GM23248 (cell line): Measurements from ENCODE around the gene RASL11B. TPM values are rescaled to one million over a fixed set of nuclear protein-coding genes. Genes with fewer than 3 reads are reported as not detected.

Source experiments
- DNase-seq: peaks from one replicate; pipeline ENCODE4 v3.0.0-alpha.2; 2015
- H2AFZ ChIP-seq: fragments of 200-600 bp; sonication (generic); 2 replicates; pipeline ENCODE4 v1.6.1; 2016; ENCODE audit warnings: antibody characterized with exemption
- H3F3A ChIP-seq: fragments of 200-600 bp; sonication (generic); 2 replicates; pipeline ENCODE4 v1.6.1; 2016; ENCODE audit warnings: mild to moderate bottlenecking, antibody characterized with exemption, mixed run types; ENCODE audit not compliant: insufficient read depth
- H3K27ac ChIP-seq: fragments of 200-600 bp; sonication (generic); 2 replicates; pipeline ENCODE4 v1.5.1; 2016; ENCODE audit warnings: mild to moderate bottlenecking
- H3K27me3 ChIP-seq: fragments of 200-600 bp; sonication (generic); replicated peaks from 2 replicates; pipeline ENCODE4 v1.6.1; 2016; ENCODE audit warnings: mild to moderate bottlenecking; ENCODE audit not compliant: insufficient read depth
- H3K36me3 ChIP-seq: fragments of 200-600 bp; sonication (generic); 2 replicates; pipeline ENCODE4 v1.6.1; 2016; ENCODE audit warnings: low read depth, mild to moderate bottlenecking
- H3K4me1 ChIP-seq: fragments of 200-600 bp; sonication (generic); 2 replicates; pipeline ENCODE4 v1.6.1; 2016; ENCODE audit warnings: mild to moderate bottlenecking; ENCODE audit not compliant: insufficient read depth
- H3K4me2 ChIP-seq: fragments of 200-600 bp; sonication (generic); one replicate; pipeline ENCODE4 v1.6.1; 2016; ENCODE audit warnings: mild to moderate bottlenecking; ENCODE audit not compliant: unreplicated experiment
- H3K4me3 ChIP-seq: fragments of 200-600 bp; sonication (generic); 2 replicates; pipeline ENCODE4 v1.5.1; 2016; ENCODE audit warnings: mild to moderate bottlenecking
- H3K79me2 ChIP-seq: fragments of 200-600 bp; sonication (generic); 2 replicates; pipeline ENCODE4 v1.6.1; 2016; ENCODE audit warnings: mild to moderate bottlenecking; ENCODE audit not compliant: insufficient read depth
- H3K9ac ChIP-seq: fragments of 200-600 bp; sonication (generic); 2 replicates; pipeline ENCODE4 v1.6.1; 2016; ENCODE audit warnings: mild to moderate bottlenecking
- H3K9me2 ChIP-seq: fragments of 200-600 bp; sonication (generic); 2 replicates; pipeline ENCODE4 v1.6.1; 2016; ENCODE audit warnings: mixed run types, mild to moderate bottlenecking, moderate library complexity; ENCODE audit not compliant: insufficient read depth
- H3K9me3 ChIP-seq: fragments of 200-600 bp; sonication (generic); one replicate; pipeline ENCODE4 v1.6.1; 2017; ENCODE audit warnings: low read depth
- H4K20me1 ChIP-seq: fragments of 200-600 bp; sonication (generic); 2 replicates; pipeline ENCODE4 v1.6.0; 2016; ENCODE audit not compliant: insufficient read depth
- EZH2 ChIP-seq: fragments of 200-600 bp; sonication (generic); IDR thresholded peaks from 2 replicates; pipeline ENCODE4 v1.6.1; 2018; ENCODE audit warnings: antibody characterized with exemption, mild to moderate bottlenecking; ENCODE audit not compliant: insufficient read depth, poor library complexity, severe bottlenecking
- EZH2phosphoT487 ChIP-seq: fragments of 200-600 bp; sonication (generic); IDR thresholded peaks from 2 replicates; pipeline ENCODE4 v1.6.1; 2018; ENCODE audit warnings: antibody characterized with exemption, moderate library complexity, mild to moderate bottlenecking, low read depth; ENCODE audit not compliant: insufficient read depth
- WGBS, 2 experiments: methylation state at CpG; one replicate each; pipeline ENCODE4 v1.1.6; 2015 to 2017; ENCODE audit warnings: low lambda C conversion rate in 2 of 2, low coverage in 1 of 2; ENCODE audit errors: missing lambda C conversion rate in 2 of 2; 5-methylcytosine and 5-hydroxymethylcytosine counted together
- in situ Hi-C: fragments of 300-500 bp; cut with MboI; formaldehyde crosslinking; loops from 2 replicates; pipeline ENCODE4 v1.15.0; 2020
- polyA plus RNA-seq: library from polyadenylated mRNA; unstranded; fragments of >200 nt; fragmentation: Nextera tagmentation; extraction: Ambion mirVana; gene quantifications from 2 replicates; pipeline ENCODE4 v1.2.1, GENCODE V29; 2016
- total RNA-seq: library from RNA; depleted of rRNA; stranded (reverse); fragments of >200 nt; shearing (Covaris generic); gene quantifications from 2 replicates; pipeline ENCODE4 v1.2.3, GENCODE V29; 2014

The RASL11B gene
- total and polyA plus RNA-seq, 2 experiments from 2014 or later, result 0.11 TPM; not detected in 1

DNA sequence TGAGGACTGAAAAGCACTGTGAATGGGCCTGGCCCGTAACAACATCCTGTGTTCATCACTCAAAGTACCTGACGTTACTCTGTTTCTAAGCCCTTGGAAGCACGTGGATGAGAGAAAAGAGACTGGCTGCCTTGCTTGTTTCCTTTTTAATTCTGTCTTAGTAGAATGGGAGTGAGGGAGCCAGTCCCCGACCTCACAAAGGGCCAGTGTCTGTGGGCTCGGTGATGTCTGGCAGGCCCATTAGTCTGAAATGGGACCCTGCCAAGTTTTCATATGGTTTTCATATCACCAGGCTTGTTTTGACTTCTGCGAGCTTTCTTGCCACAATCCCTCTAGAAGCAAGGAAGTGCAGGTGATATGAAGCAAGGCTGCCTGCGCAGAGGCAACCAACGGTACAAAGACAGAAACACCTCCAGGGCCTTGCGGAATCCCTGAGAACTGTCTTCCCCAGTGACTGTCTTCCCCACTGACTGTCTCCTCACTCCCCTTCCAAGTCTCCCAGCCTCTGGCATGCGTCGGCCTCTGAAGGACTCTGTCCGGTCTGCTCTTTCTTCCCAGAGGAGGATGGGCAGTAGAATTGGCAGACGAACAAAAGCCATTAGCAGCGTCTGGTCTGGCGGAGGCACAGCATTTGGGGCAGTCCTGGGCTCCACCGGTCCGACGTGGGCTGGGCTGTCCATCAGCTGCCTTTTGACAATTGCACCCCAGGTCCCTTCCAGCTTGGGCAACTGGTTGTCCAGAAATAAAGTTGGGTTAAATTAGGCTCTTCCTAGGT, 20.2 kb upstream of the RASL11B start:
- no peak overlapping the region for H3K27ac ChIP-seq
- in situ Hi-C loops, result no loop called here
- no peak for DNase-seq

DNA sequence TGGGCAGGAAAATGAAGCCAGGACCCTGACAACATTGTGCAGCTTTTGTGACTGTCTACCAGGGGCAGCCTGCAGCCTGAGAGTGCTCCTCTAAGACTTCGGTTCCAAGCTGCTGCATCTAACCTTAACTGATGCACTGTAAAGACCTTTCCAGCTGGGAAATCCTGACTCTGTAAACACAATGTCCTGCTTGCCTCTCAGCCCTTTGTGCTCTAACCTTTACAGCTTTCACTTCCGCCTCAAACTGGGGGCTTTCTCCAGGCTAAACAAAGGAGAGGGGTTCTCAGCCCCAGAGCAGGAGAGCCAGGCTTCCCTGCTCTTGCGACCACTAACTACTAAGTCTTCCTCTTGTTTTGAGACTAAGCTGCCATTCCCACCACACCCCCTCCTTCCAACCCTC, 19.3 kb upstream of the RASL11B start:
- Histone ChIP-seq H3K4me1 (peaks cover 14% of the 10 kb centered on the region), H3K27me3 (no peaks in the 10 kb centered on the region), H3K79me2 (no peaks in the 10 kb centered on the region), H4K20me1 (no peaks in the 10 kb centered on the region), H3K27ac (no peak overlapping the region), H2AFZ (no peak overlapping the region), H3K9ac (no peak overlapping the region), H3K4me2 (no peak overlapping the region), H3F3A (0 out of 2 replicates have a peak, but pooled peaks cover 5% of the 10 kb centered on the region), H3K9me3 (no peaks in the 10 kb centered on the region), H3K36me3 (no peaks in the 10 kb centered on the region), H3K4me3 (no peak overlapping the region), H3K9me2 (no peaks in the 10 kb centered on the region)
- WGBS, 2 experiments, result 94 to 96% methylated on average over 3 of the region's 3 CpGs
- DNase-seq, result no peak
- TF ChIP-seq EZH2phosphoT487 (no peak), EZH2 (no peak)
- in situ Hi-C loops, result no loop called here

More for the DNA sequence above, 20.2 kb upstream of the RASL11B start:
- H3K4me2 ChIP-seq, result no peak overlapping the region
- H4K20me1 ChIP-seq, result no peaks in the 10 kb centered on the region
- H3K27me3 ChIP-seq, result no peaks in the 10 kb centered on the region
- peaks cover 23% of the 10 kb centered on the region for H3K4me1 ChIP-seq
- H3K4me3 ChIP-seq, result no peak overlapping the region
- no peak overlapping the region for H3K9ac ChIP-seq
- peaks cover 14% of the 10 kb centered on the region for H3F3A ChIP-seq
- 80% methylated on average over 18 of the region's 18 CpGs for WGBS, 2 experiments
- H2AFZ ChIP-seq, result no peak overlapping the region
- no peaks in the 10 kb centered on the region for H3K9me2 ChIP-seq
- no peaks in the 10 kb centered on the region for H3K36me3 ChIP-seq
- no peak for TF ChIP-seq EZH2
- TF ChIP-seq EZH2phosphoT487, result no peak
- H3K79me2 ChIP-seq, result no peaks in the 10 kb centered on the region
- no peaks in the 10 kb centered on the region for H3K9me3 ChIP-seq

DNA sequence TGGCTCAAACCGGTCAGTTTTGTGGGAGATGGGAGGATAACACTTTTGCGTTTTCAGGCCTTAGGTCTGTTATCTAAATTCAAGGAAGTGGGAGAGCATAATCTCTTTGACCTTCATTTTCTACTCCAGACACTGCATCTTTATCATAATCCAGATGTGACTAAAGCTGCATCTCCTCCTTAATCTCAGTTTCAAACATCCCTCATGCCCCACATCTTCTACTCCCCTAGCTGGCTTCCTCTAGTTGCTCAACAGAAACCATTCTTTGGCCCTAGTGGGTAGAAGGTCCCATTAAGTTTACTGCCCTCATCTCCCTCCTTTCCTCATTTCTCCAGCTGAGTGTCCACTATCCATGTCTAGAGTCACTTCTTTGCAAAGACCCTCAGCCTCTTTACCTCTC, 18.8 kb upstream of the RASL11B start:
- Histone ChIP-seq H3K9me2 (no peaks in the 10 kb centered on the region), H3K4me3 (no peak overlapping the region), H3K27me3 (no peaks in the 10 kb centered on the region), H3K9me3 (no peaks in the 10 kb centered on the region), H3K36me3 (no peaks in the 10 kb centered on the region), H4K20me1 (no peaks in the 10 kb centered on the region), H3K4me1 (peaks cover 8% of the 10 kb centered on the region; the same call in 1 of the 2 replicates), H3F3A (no peaks in the 10 kb centered on the region), H3K9ac (no peak overlapping the region), H3K79me2 (no peaks in the 10 kb centered on the region), H2AFZ (no peak overlapping the region), H3K4me2 (no peak overlapping the region), H3K27ac (no peak overlapping the region)
- TF ChIP-seq EZH2 (no peak), EZH2phosphoT487 (no peak)
- in situ Hi-C loops, result no loop called here
- WGBS, 2 experiments, result 96 to 100% methylated on average over 2 of the region's 2 CpGs
- no peak for DNase-seq

DNA sequence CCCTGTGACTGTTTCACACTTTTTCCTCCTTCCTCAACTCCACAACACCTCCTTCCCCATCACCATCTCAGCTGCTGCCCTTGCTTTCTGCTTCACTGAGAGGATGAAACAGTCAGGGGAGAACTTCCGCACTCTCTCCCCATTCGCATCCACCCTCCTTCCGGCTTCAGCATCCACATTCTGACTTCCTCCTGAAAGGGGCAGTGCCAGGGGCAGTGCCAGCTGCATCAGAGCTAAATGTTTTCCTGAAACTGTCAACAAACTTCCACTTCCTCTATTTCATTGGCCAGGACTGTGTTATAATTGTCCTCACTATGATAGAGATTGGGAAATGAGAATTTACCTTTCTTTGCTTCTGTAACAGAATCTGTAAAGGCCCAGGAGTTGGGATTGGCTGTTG, 18.2 kb upstream of the RASL11B start:
- Histone ChIP-seq H3K27me3 (no peaks in the 10 kb centered on the region), H3K4me2 (no peak overlapping the region), H4K20me1 (no peaks in the 10 kb centered on the region), H2AFZ (no peak overlapping the region), H3K79me2 (no peaks in the 10 kb centered on the region), H3K27ac (no peak overlapping the region), H3K9me3 (no peaks in the 10 kb centered on the region), H3K4me1 (0 out of 2 replicates have a peak, but pooled peaks cover 2% of the 10 kb centered on the region), H3K36me3 (no peaks in the 10 kb centered on the region), H3K9ac (no peak overlapping the region), H3K9me2 (no peaks in the 10 kb centered on the region), H3F3A (no peaks in the 10 kb centered on the region), H3K4me3 (no peak overlapping the region)
- no peak for TF ChIP-seq EZH2
- no peak for TF ChIP-seq EZH2phosphoT487
- no peak for DNase-seq
- 97 to 98% methylated on average over 3 of the region's 3 CpGs for WGBS, 2 experiments
- in situ Hi-C loops, result no loop called here

DNA sequence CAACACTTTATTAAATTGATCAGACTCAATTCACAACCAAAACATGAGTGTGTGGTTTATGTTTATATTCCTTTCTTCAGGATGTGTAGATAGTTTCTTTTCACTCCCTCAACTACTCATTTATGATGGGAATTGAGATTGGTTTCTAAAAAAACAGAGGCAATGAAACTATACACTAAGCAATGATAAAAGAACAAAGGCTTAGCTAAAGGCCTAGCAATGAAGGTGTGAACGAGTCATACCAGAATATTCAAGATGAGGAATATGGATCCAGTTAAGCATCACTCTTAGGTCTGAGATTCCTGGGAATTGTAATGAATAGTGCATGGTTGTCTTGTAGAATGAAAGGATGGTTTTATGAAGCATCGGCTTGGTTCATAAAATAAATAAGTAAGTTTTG, 17.5 kb upstream of the RASL11B start:
- Histone ChIP-seq H3K27me3 (no peaks in the 10 kb centered on the region), H3K36me3 (no peaks in the 10 kb centered on the region), H3K4me3 (no peak overlapping the region), H3K79me2 (no peaks in the 10 kb centered on the region), H3K9me3 (no peaks in the 10 kb centered on the region), H4K20me1 (no peaks in the 10 kb centered on the region), H3K4me2 (no peak overlapping the region), H3K9ac (no peak overlapping the region), H2AFZ (no peak overlapping the region), H3K4me1 (no peaks in the 10 kb centered on the region), H3K27ac (no peak overlapping the region), H3F3A (no peaks in the 10 kb centered on the region), H3K9me2 (no peaks in the 10 kb centered on the region)
- in situ Hi-C loops, result no loop called here
- WGBS, 2 experiments, result 96 to 100% methylated on average over 2 of the region's 2 CpGs
- DNase-seq, result no peak
- TF ChIP-seq EZH2phosphoT487 (no peak), EZH2 (no peak)
